ENCODE data around the gene TAL1. TPM values are rescaled to one million over a fixed set of nuclear protein-coding genes. Genes with fewer than 3 reads are reported as not detected.

TAL1 gene
- total and polyA plus RNA-seq, 2 of the 8 experiments (the other 6 are each of a cell fraction or from before 2014, with no cell fraction given) = 0.09 to 0.15 TPM

DNA sequence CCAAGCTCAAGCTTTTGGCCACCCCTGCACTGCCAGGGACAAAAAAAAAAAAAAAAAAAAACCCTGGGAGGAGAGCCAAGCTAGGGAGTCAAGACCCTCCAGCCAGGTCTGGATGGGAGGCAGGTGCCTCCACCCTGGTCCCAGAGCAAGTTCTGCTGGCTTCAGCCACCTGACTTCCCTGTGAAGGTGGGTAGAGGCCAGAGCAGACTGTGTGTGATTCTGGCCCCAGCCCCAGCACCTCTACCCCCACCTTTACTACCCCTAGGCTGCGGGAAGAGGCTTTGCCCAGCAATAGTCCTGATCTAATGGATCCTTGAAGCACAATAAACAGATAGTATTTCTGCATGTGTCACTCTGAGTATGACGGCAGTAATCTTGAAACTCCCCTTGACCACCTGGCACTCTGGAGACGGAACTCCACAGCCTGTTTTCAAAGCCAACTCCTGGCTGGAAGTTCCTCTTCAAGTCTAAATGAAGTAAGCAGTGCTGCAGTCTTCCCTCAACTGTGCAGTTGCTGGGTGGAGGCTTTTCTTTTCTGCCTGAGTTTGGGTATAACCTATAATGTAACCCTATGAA, 51.9 kb downstream of the TAL1 start:
- Histone ChIP-seq H3K36me3 (ENCODE audit: control insufficient read depth in 2 of 4, insufficient read depth in 4 of 4, low read length in 3 of 4) (no peaks in the 10 kb centered on the region), H4K20me1 (replicated peaks in 1 of 2; ENCODE audit: control insufficient read depth in 1 of 2, insufficient read depth in 2 of 2, low read length in 2 of 2) (no peaks in the 10 kb centered on the region), H2AFZ (ENCODE audit: low read length) (no peak overlapping the region), H3K9me3 (ENCODE audit: insufficient read depth in 2 of 2, low read depth in 1 of 2, low read length in 1 of 2) (no peaks in the 10 kb centered on the region), H3K79me1 (ENCODE audit: low read depth, low read length) (no peaks in the 10 kb centered on the region), H3K9ac (replicated peaks in 1 of 4; ENCODE audit: extremely low read depth in 1 of 4, low read depth in 3 of 4, low read length in 3 of 4) (no peak overlapping the region), H2BK15ac (ENCODE audit: low read length) (peak overlapping the region; percentile 92; the same call in 1 of the 2 replicates), H3K79me2 (ENCODE audit: control insufficient read depth in 1 of 2, insufficient read depth in 2 of 2, low read length in 2 of 2) (no peaks in the 10 kb centered on the region), H3K27me3 (replicated peaks in 1 of 4; ENCODE audit: control insufficient read depth in 3 of 4, extremely low read depth in 1 of 4, insufficient read depth in 3 of 4, low read length in 3 of 4) (peaks cover 0 to 13% (median 12%) of the 10 kb centered on the region in 4 experiments; a peak in 5 of 7 replicates), H3K23ac (ENCODE audit: insufficient read length) (no peak overlapping the region), H2BK20ac (ENCODE audit: low read length) (no peak overlapping the region), H3K56ac (replicated peaks; ENCODE audit: insufficient read length, low read depth, low read length) (no peak overlapping the region), H4K8ac (ENCODE audit: extremely low read depth, insufficient read depth, low read length) (no peak overlapping the region), H3K4me1 (replicated peaks in 1 of 4; ENCODE audit: control insufficient read depth in 3 of 4, insufficient read depth in 4 of 4, low read length in 3 of 4) (peaks cover 0 to 10% (median 2%) of the 10 kb centered on the region in 4 experiments; a peak in 4 of 7 replicates), H3K23me2 (ENCODE audit: low read depth, low read length) (peaks cover 9% of the 10 kb centered on the region; the same call in 1 of the 2 replicates), H3K4ac (replicated peaks; ENCODE audit: insufficient read length, low read depth, low read length) (no peak overlapping the region), H3K14ac (ENCODE audit: insufficient read length) (no peak overlapping the region), H3K4me2 (ENCODE audit: insufficient read depth in 1 of 2, low read depth in 2 of 2, low read length in 2 of 2) (peak overlapping the region in 1 of 2 experiments; percentile 36; a peak in 1 of 4 replicates), H2BK12ac (ENCODE audit: low read depth, low read length) (0 out of 2 replicates have a peak overlapping the region, but pooled peaks have one; percentile 75), H2BK120ac (replicated peaks; ENCODE audit: low read depth, low read length) (no peak overlapping the region), H4K5ac (ENCODE audit: insufficient read length, low read depth, low read length) (no peak overlapping the region), H3K18ac (ENCODE audit: extremely low read depth, low read length) (no peak overlapping the region), H2AK5ac (ENCODE audit: low read depth, low read length) (no peak overlapping the region), H3K27ac (ENCODE audit: low read depth, low read length) (no peak overlapping the region), H4K91ac (replicated peaks; ENCODE audit: insufficient read length, low read length) (no peak overlapping the region), H3K4me3 (ENCODE audit: extremely low read depth in 1 of 4, insufficient read depth in 2 of 4, low read depth in 3 of 4, low read length in 4 of 4) (no peak overlapping the region), H2BK5ac (ENCODE audit: low read depth, low read length) (no peak overlapping the region)
- ChIA-PET CTCF (ENCODE audit: partially characterized antibody) (interaction anchor here (0.6 to 14.4 kb wide), 26 partner anchors 12 to 686 kb away, joined by 3 to 207 read pairs (median 4); partner anchors contain the start of genes CYP4A22 and PDZK1IP1), POLR2A (ENCODE audit: partially characterized antibody) (interaction anchor here (0.9 to 1.9 kb wide), 6 partner anchors 10 to 115 kb away, joined by 3 to 10 read pairs (median 4); partner anchors contain the start of gene PDZK1IP1)
- WGBS, 2 experiments (ENCODE audit: extremely low coverage in 1 of 2, insufficient coverage in 1 of 2, insufficient read length in 1 of 2, insufficient replicate concordance in 2 of 2, low coverage in 1 of 2, low lambda C conversion rate in 2 of 2, missing lambda C conversion rate in 1 of 2) = 83% methylated on average over 3 of the region's 3 CpGs; no CpG with 5 or more reads in 1 of the 2 experiments
- DNase-seq (ENCODE audit: low read depth in 1 of 2, low spot score in 2 of 2) (no peak), FAIRE-seq (no peak)
- TF ChIP-seq CBX5 (IDR thresholded peaks at IDR 0.05; ENCODE audit: low read depth, low read length) (no peak), TAF7 (optimal IDR thresholded peaks at IDR 0.05; ENCODE audit: borderline replicate concordance, low read depth, low read length) (no peak), JUND (IDR thresholded peaks at IDR 0.05; ENCODE audit: low read length) (no peak), SIN3A (conservative IDR thresholded peaks at IDR 0.05 in 1 of 2, IDR thresholded peaks at IDR 0.05 in 1 of 2; ENCODE audit: low read depth in 1 of 2, low read length in 2 of 2) (no peak), CBX8 (IDR thresholded peaks at IDR 0.05; ENCODE audit: borderline replicate concordance, low read depth, low read length) (no peak), TAF1 (IDR thresholded peaks at IDR 0.05; ENCODE audit: low read depth, low read length) (no peak), POU5F1 (IDR thresholded peaks at IDR 0.05; ENCODE audit: low read depth, low read length) (no peak), EGR1 (IDR thresholded peaks at IDR 0.05; ENCODE audit: borderline replicate concordance, low read depth, low read length) (no peak)
- TF ChIP-seq, protein P1, sequence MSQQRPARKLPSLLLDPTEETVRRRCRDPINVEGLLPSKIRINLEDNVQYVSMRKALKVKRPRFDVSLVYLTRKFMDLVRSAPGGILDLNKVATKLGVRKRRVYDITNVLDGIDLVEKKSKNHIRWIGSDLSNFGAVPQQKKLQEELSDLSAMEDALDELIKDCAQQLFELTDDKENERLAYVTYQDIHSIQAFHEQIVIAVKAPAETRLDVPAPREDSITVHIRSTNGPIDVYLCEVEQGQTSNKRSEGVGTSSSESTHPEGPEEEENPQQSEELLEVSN (IDR thresholded peaks at IDR 0.05) = no peak
- TF ChIP-seq, protein P2, sequence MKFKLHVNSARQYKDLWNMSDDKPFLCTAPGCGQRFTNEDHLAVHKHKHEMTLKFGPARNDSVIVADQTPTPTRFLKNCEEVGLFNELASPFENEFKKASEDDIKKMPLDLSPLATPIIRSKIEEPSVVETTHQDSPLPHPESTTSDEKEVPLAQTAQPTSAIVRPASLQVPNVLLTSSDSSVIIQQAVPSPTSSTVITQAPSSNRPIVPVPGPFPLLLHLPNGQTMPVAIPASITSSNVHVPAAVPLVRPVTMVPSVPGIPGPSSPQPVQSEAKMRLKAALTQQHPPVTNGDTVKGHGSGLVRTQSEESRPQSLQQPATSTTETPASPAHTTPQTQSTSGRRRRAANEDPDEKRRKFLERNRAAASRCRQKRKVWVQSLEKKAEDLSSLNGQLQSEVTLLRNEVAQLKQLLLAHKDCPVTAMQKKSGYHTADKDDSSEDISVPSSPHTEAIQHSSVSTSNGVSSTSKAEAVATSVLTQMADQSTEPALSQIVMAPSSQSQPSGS (IDR thresholded peaks at IDR 0.05; ENCODE audit: low read length) = no peak

Measured in H1 (cell line).